Sigmoid colon (tissue), 7 donors: ENCODE results near the gene CEMIP. TPM values are rescaled to one million over a fixed set of nuclear protein-coding genes. Genes with fewer than 3 reads are reported as not detected.
A peak's percentile ranks its signal among the peaks of the same experiment; 100 is the strongest.

Experiments
- DNase-seq: peaks from one replicate; pipeline ENCODE4 v3.0.0-alpha.2; 2019
- H3K27ac ChIP-seq, 4 donors: fragments of 200-600 bp; sonication (generic); one replicate each; pipeline ENCODE4 v1.5.1; 2016 to 2019; ENCODE audit warnings: mild to moderate bottlenecking in 1 of 4
- H3K27me3 ChIP-seq, 3 donors: fragments of 200-600 bp; sonication (generic); one replicate each; pipeline ENCODE4 v1.5.1; 2019; ENCODE audit warnings: mild to moderate bottlenecking in 1 of 3
- H3K36me3 ChIP-seq, 4 donors: fragments of 200-600 bp; sonication (generic); one replicate each; pipeline ENCODE4 v1.5.1; 2016 to 2019
- H3K4me1 ChIP-seq, 4 donors: fragments of 200-600 bp; sonication (generic); one replicate each; pipeline ENCODE4 v1.5.1; 2017 to 2019
- H3K4me3 ChIP-seq, 4 donors: fragments of 200-600 bp; sonication (generic); one replicate each; pipeline ENCODE4 v1.5.1; 2017 to 2019; ENCODE audit warnings: mild to moderate bottlenecking in 2 of 4, moderate library complexity in 1 of 4
- H3K9me3 ChIP-seq, 4 donors: fragments of 200-600 bp in 3 of 4; sonication (generic) in 3 of 4; one replicate each; pipeline versions ENCODE4 v1.5.1 to v1.6.1; 2013 to 2019
- EP300 ChIP-seq, 4 donors: sonication (generic); formaldehyde crosslinking; IDR thresholded peaks; one replicate each; pipeline ENCODE4 v1.6.1; 2017; ENCODE audit warnings: antibody characterized with exemption in 4 of 4
- POLR2A ChIP-seq, 2 donors: fragments of 450-650 bp; IDR thresholded peaks; one replicate each; pipeline ENCODE4 v1.6.1; 2016; ENCODE audit warnings: antibody characterized with exemption in 2 of 2, mild to moderate bottlenecking in 2 of 2, moderate library complexity in 2 of 2
- POLR2AphosphoS5 ChIP-seq, 4 donors: sonication (generic); formaldehyde crosslinking; IDR thresholded peaks; one replicate each; pipeline ENCODE4 v1.6.1; 2017; ENCODE audit warnings: antibody characterized with exemption in 4 of 4
- WGBS, 2 donors: extraction: QIAGEN DNeasy Blood & Tissue Kit; methylation state at CpG; one replicate each; pipeline ENCODE4 v1.1.7; 2013; 5-methylcytosine and 5-hydroxymethylcytosine counted together
- intact Hi-C: fragments of 100-400 bp; cut with DNase I; formaldehyde crosslinking; loops from one replicate; pipeline ENCODE4 v1.15.1; 2023
- polyA plus RNA-seq, 3 donors: library from polyadenylated mRNA; stranded (reverse); fragments of 200-250 nt; gene quantifications; one replicate each; pipeline ENCODE4 v1.2.3, GENCODE V29; 2013
- total RNA-seq, 4 donors: library from RNA; depleted of rRNA; stranded (reverse); fragments of >200 nt; gene quantifications; one replicate each; pipeline ENCODE4 v1.1.0, GENCODE V29; 2016
- TF ChIP-seq, protein P1 (sequence below), 4 experiments: fragments of 450-650 bp in 3 of 4; fragments of 200-600 bp in 1 of 4; IDR thresholded peaks; one replicate each; pipeline ENCODE4 v1.5.1; 2016 to 2019; ENCODE audit warnings: antibody characterized with exemption in 4 of 4, mild to moderate bottlenecking in 3 of 4, moderate library complexity in 2 of 4
- donor health status: healthy with polysubstance abuse.
- donor health status: Bipolar disorder and iron deficiency.
- donor health status: healthy.

CEMIP gene
- total and polyA plus RNA-seq, 7 donors: under 0.01 to 2.1 (median under 0.01) TPM; not detected in 2

DNA sequence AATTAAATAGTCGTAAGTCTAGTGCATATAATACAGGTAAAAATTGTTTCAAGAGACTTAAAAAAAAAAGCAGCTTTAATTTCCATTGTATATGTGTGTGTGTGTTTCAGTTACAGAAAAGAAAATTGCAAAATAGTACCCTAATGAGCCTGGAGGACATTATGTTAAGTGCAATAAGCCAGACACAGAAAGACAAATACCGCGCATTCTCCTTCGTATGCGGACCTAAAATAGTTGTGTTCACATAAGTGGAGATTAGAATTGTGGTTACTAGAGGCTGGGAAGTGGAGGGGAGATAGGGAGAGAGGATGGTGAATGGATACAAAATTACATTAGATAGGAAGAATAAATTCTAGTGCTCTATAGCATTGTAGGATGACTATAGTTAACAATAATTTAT is 206.8 kb downstream of the CEMIP start:
- no peak overlapping the region for H3K4me3 ChIP-seq
- DNase-seq: no peak
- WGBS, 2 donors: 92% methylated on average over 5 of the region's 5 CpGs
- no peaks in the 10 kb centered on the region for H3K27me3 ChIP-seq
- no peaks in the 10 kb centered on the region for H3K9me3 ChIP-seq
- TF ChIP-seq, protein P1, sequence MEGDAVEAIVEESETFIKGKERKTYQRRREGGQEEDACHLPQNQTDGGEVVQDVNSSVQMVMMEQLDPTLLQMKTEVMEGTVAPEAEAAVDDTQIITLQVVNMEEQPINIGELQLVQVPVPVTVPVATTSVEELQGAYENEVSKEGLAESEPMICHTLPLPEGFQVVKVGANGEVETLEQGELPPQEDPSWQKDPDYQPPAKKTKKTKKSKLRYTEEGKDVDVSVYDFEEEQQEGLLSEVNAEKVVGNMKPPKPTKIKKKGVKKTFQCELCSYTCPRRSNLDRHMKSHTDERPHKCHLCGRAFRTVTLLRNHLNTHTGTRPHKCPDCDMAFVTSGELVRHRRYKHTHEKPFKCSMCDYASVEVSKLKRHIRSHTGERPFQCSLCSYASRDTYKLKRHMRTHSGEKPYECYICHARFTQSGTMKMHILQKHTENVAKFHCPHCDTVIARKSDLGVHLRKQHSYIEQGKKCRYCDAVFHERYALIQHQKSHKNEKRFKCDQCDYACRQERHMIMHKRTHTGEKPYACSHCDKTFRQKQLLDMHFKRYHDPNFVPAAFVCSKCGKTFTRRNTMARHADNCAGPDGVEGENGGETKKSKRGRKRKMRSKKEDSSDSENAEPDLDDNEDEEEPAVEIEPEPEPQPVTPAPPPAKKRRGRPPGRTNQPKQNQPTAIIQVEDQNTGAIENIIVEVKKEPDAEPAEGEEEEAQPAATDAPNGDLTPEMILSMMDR (IDR thresholded peaks at IDR 0.05): no peak
- no peak for TF ChIP-seq POLR2A (IDR thresholded peaks at IDR 0.05)
- TF ChIP-seq EP300 (IDR thresholded peaks at IDR 0.05): no peak
- no peak for TF ChIP-seq POLR2AphosphoS5 (IDR thresholded peaks at IDR 0.05)
- peaks cover 0 to 42% (median 34%) of the 10 kb centered on the region in 4 donors for H3K4me1 ChIP-seq
- no peak overlapping the region for H3K27ac ChIP-seq
- peaks cover 0 to 11% (median 1%) of the 10 kb centered on the region in 4 donors for H3K36me3 ChIP-seq
- intact Hi-C loops: no loop called here

DNA sequence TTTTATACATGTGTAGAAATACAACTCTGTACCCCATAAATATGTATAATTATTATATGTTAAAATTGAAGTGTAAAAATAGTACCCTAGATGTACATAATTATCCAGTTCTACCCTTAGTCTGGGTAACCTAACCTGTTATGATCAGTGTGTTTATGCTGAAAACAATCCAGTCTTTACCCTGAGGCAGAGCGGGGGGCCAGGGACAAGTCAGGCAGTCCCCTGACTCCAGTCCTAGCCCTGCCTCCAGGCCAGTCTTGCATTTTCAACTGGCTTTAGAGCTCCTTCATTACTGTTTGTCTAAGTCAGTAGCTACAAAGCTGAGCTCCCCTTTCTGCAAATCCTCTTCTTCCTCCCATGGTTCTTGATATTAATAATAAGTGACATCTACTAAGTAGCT is 207.3 kb downstream of the CEMIP start:
- H3K27me3 ChIP-seq: no peaks in the 10 kb centered on the region
- no peak overlapping the region for H3K27ac ChIP-seq
- no peak for TF ChIP-seq EP300 (IDR thresholded peaks at IDR 0.05)
- TF ChIP-seq POLR2AphosphoS5 (IDR thresholded peaks at IDR 0.05): no peak
- TF ChIP-seq POLR2A (IDR thresholded peaks at IDR 0.05): no peak
- TF ChIP-seq, protein P1 (IDR thresholded peaks at IDR 0.05): no peak
- intact Hi-C loops: no loop called here
- WGBS, 2 donors: 95 to 97% methylated on average over 1 of the region's 1 CpG
- peaks cover 0 to 6% (median under 1%) of the 10 kb centered on the region in 4 donors for H3K36me3 ChIP-seq
- H3K4me1 ChIP-seq: peaks cover 0 to 46% (median 34%) of the 10 kb centered on the region in 4 donors
- no peaks in the 10 kb centered on the region for H3K9me3 ChIP-seq
- no peak for DNase-seq
- H3K4me3 ChIP-seq: no peak overlapping the region

DNA sequence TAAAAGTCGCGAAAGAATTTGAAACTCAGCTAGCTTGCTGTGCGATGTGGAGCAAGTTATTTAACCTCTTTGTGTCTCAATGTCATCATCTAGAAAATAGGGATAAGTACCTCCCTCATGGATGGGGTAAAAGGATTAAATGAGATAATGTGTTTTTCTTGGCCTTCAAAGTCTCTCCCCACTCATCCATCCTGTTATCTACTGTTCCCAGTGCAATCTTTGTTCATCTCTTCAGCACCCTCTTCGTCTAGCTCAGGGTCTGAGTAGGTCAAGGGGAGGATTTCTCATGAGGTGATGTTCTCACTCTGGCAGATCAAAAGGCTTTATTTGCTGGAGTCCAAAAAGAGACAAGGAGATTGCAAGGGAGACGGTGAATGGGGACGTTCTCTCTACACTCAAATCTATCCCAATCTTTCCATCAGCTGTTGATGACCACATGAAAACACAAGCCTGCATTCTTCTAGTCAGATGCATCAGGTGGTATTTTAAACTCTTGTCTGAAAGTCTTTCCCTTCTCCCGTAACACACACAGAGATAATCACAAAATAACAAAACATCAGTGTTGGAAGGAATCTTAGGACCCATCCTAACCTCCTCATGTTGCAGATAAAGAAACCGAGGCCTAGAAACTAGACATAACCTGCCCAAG is 209.1 kb downstream of the CEMIP start:
- Histone ChIP-seq H3K4me1 (peaks cover 0 to 46% (median 34%) of the 10 kb centered on the region in 4 donors), H3K27me3 (no peaks in the 10 kb centered on the region), H3K9me3 (no peaks in the 10 kb centered on the region), H3K27ac (no peak overlapping the region), H3K4me3 (peak overlapping the region; percentile 69 to 92 (median 87)), H3K36me3 (no peaks in the 10 kb centered on the region)
- no peak for TF ChIP-seq POLR2A (IDR thresholded peaks at IDR 0.05)
- TF ChIP-seq EP300 (IDR thresholded peaks at IDR 0.05): no peak
- TF ChIP-seq, protein P1 (IDR thresholded peaks at IDR 0.05): no peak
- no peak for TF ChIP-seq POLR2AphosphoS5 (IDR thresholded peaks at IDR 0.05)
- WGBS, 2 donors: 72 to 77% methylated on average over 8 of the region's 8 CpGs
- no peak for DNase-seq
- intact Hi-C loops: no loop called here

DNA sequence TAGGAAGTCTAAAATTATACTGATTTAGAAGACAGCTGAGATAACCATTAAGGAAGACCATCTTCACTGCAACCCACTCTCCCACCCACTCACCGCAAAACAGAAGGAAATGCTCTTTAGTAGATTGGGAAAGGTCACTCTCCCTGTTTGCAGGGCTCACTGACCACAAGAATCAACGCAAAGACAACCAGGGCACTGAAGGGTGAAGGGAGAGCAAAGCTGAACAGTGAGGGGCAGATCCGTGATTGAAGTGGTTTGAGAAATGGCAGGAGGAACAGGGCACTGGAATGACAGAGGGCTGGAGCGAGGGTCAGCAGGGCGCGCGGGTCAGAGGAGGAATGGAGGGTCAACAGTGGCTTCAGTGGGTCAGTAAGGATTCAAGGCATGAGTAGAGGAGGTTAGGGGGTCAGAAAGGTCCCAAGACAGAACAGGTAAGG is 209.9 kb downstream of the CEMIP start:
- peak overlapping the region; percentile 89 to 94 (median 92) for H3K27ac ChIP-seq
- H3K36me3 ChIP-seq: no peaks in the 10 kb centered on the region
- WGBS, 2 donors: 0 to 1% methylated on average over 7 of the region's 7 CpGs
- intact Hi-C loops: loop anchor here (1.0 kb wide), 1 partner anchor 12 kb away; no protein-coding TSS in a partner anchor
- no peak for DNase-seq
- H3K27me3 ChIP-seq: no peaks in the 10 kb centered on the region
- H3K9me3 ChIP-seq: no peaks in the 10 kb centered on the region
- H3K4me1 ChIP-seq: peaks cover 0 to 46% (median 34%) of the 10 kb centered on the region in 4 donors
- TF ChIP-seq POLR2AphosphoS5 (IDR thresholded peaks at IDR 0.05) (no peak), POLR2A (IDR thresholded peaks at IDR 0.05) (no peak), EP300 (IDR thresholded peaks at IDR 0.05) (no peak)
- TF ChIP-seq, protein P1 (IDR thresholded peaks at IDR 0.05): no peak
- peak overlapping the region; percentile 69 to 92 (median 87) for H3K4me3 ChIP-seq
